HEK293 (cell line): Measurements from ENCODE around the gene SEZ6L.

ENCODE experiments used
- CTCF ChIP-seq: fragments of 450-650 bp; formaldehyde crosslinking; IDR thresholded peaks from 2 replicates; pipeline ENCODE4 v1.5.1; 2016; ENCODE audit warnings: missing biosample characterization, missing genetic modification characterization
- KLF7 ChIP-seq: fragments of 450-650 bp; formaldehyde crosslinking; IDR thresholded peaks from 2 replicates; pipeline ENCODE4 v1.5.1; 2016; ENCODE audit warnings: missing biosample characterization, missing genetic modification characterization, borderline replicate concordance
- KLF9 ChIP-seq: fragments of 450-650 bp; formaldehyde crosslinking; IDR thresholded peaks from 2 replicates; pipeline ENCODE4 v1.5.1; 2016; ENCODE audit warnings: missing biosample characterization, missing genetic modification characterization, low read depth
- YY1 ChIP-seq: fragments of 450-650 bp; formaldehyde crosslinking; IDR thresholded peaks from 2 replicates; pipeline ENCODE4 v1.5.1; 2018; ENCODE audit warnings: missing biosample characterization, missing genetic modification characterization
- ZNF211 ChIP-seq: fragments of 450-650 bp; formaldehyde crosslinking; IDR thresholded peaks from 2 replicates; pipeline ENCODE4 v1.5.1; 2016; ENCODE audit warnings: low read depth, missing biosample characterization, missing genetic modification characterization
- ZNF221 ChIP-seq: fragments of 450-650 bp; formaldehyde crosslinking; IDR thresholded peaks from 2 replicates; pipeline ENCODE4 v1.5.1; 2017; ENCODE audit warnings: missing biosample characterization, missing genetic modification characterization, borderline replicate concordance
- ZNF274 ChIP-seq, 2 experiments: fragments of 200-500 bp in 1 of 2; fragments of 450-650 bp in 1 of 2; sonication (Bioruptor generic) in 1 of 2; formaldehyde crosslinking in 1 of 2; IDR thresholded peaks; 2 replicates each; pipeline versions ENCODE4 v1.5.1 to v1.6.1; 2014 to 2016; ENCODE audit warnings: borderline replicate concordance in 1 of 2, inconsistent platforms in 1 of 2, low read length in 1 of 2, missing biosample characterization in 1 of 2, missing genetic modification characterization in 1 of 2
- ZNF350 ChIP-seq: fragments of 450-650 bp; formaldehyde crosslinking; IDR thresholded peaks from 2 replicates; pipeline ENCODE4 v1.5.0; 2017; ENCODE audit warnings: missing biosample characterization, mild to moderate bottlenecking, missing genetic modification characterization
- ZNF561 ChIP-seq: fragments of 450-650 bp; IDR thresholded peaks from 2 replicates; pipeline ENCODE4 v1.5.1; 2018; ENCODE audit warnings: missing biosample characterization, missing genetic modification characterization, borderline replicate concordance

- TF ChIP-seq CTCF (tag by site-specific recombination) (no peak), ZNF561 (tag by site-specific recombination) (no peak), KLF7 (tag by site-specific recombination) (no peak), KLF9 (no peak), YY1 (tag by site-specific recombination) (no peak), ZNF211 (tag by site-specific recombination) (no peak), ZNF221 (no peak), ZNF350 (tag by site-specific recombination) (no peak), ZNF274 (IDR thresholded peaks at IDR 0.05; ENCODE audit: low read length) (no peak), ZNF274 (tag by site-specific recombination; IDR thresholded peaks at IDR 0.05; ENCODE audit: borderline replicate concordance) (no peak)
Observed at GRCh38 chr22:26289611-26290101, 120.4 kb downstream of the SEZ6L start.
